WERI-Rb-1 (cell line): ENCODE measurements around the gene TPRN.

ENCODE experiments used
- DNase-seq: peaks from one replicate; pipeline ENCODE4 v3.0.0-alpha.2; 2020
- H3K27ac ChIP-seq: fragments of 250-450 bp; sonication (Bioruptor Pico); 2 replicates; pipeline ENCODE4 v1.5.1; 2020; ENCODE audit warnings: mild to moderate bottlenecking, moderate library complexity
- H3K27me3 ChIP-seq: fragments of 250-450 bp; sonication (Bioruptor Pico); 2 replicates; pipeline ENCODE4 v1.5.1; 2021; ENCODE audit warnings: mild to moderate bottlenecking, low read depth, moderate library complexity; ENCODE audit not compliant: insufficient read depth, severe bottlenecking
- H3K36me3 ChIP-seq: fragments of 250-450 bp; sonication (Bioruptor Pico); 2 replicates; pipeline ENCODE4 v1.5.1; 2020; ENCODE audit warnings: mild to moderate bottlenecking, moderate library complexity
- H3K4me3 ChIP-seq: 2 replicates; pipeline ENCODE4 v1.5.1; 2011; ENCODE audit warnings: low read depth, mild to moderate bottlenecking, control low read depth, low read length
- H3K9me3 ChIP-seq: fragments of 250-450 bp; sonication (Bioruptor Pico); 2 replicates; pipeline ENCODE4 v1.5.1; 2021; ENCODE audit warnings: mild to moderate bottlenecking, moderate library complexity; ENCODE audit not compliant: severe bottlenecking
- TF ChIP-seq, protein P1 (sequence below): IDR thresholded peaks from 2 replicates; pipeline ENCODE4 v1.5.1; 2011; ENCODE audit warnings: low read depth, mild to moderate bottlenecking, control low read depth, inconsistent platforms, low read length

The TPRN gene

DNA sequence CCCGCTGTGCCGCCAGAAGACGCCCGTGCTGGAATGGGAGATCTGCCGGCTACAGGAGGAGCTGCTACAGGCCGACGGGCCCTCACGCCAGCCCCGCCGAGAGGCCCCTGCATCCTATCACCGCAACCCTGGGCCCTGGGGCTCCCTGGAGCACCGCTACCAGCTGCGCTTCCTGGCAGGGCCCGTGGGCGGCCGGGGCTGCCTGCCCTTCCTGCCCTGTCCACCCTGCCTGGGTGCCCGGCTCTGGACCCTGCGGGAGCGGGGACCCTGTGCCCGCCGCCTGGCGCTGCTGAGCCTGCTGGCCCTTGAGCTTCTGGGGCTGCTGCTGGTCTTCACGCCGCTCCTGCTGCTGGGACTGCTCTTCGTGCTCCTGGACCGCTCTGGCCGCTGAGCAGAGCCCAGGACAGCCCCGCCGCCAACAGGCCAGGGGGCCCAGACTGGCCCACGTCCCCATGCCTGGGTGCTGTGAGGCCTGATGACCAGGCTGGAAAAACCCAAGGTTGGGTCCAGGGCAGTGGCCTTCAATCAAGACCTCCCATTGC, 17.7 kb upstream of the TPRN start:
- Histone ChIP-seq H3K9me3 (no peaks in the 10 kb centered on the region), H3K36me3 (no peaks in the 10 kb centered on the region), H3K27ac (no peak overlapping the region), H3K27me3 (no peaks in the 10 kb centered on the region), H3K4me3 (no peak overlapping the region)
- TF ChIP-seq, protein P1, sequence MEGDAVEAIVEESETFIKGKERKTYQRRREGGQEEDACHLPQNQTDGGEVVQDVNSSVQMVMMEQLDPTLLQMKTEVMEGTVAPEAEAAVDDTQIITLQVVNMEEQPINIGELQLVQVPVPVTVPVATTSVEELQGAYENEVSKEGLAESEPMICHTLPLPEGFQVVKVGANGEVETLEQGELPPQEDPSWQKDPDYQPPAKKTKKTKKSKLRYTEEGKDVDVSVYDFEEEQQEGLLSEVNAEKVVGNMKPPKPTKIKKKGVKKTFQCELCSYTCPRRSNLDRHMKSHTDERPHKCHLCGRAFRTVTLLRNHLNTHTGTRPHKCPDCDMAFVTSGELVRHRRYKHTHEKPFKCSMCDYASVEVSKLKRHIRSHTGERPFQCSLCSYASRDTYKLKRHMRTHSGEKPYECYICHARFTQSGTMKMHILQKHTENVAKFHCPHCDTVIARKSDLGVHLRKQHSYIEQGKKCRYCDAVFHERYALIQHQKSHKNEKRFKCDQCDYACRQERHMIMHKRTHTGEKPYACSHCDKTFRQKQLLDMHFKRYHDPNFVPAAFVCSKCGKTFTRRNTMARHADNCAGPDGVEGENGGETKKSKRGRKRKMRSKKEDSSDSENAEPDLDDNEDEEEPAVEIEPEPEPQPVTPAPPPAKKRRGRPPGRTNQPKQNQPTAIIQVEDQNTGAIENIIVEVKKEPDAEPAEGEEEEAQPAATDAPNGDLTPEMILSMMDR: no peak
- no peak for DNase-seq

DNA sequence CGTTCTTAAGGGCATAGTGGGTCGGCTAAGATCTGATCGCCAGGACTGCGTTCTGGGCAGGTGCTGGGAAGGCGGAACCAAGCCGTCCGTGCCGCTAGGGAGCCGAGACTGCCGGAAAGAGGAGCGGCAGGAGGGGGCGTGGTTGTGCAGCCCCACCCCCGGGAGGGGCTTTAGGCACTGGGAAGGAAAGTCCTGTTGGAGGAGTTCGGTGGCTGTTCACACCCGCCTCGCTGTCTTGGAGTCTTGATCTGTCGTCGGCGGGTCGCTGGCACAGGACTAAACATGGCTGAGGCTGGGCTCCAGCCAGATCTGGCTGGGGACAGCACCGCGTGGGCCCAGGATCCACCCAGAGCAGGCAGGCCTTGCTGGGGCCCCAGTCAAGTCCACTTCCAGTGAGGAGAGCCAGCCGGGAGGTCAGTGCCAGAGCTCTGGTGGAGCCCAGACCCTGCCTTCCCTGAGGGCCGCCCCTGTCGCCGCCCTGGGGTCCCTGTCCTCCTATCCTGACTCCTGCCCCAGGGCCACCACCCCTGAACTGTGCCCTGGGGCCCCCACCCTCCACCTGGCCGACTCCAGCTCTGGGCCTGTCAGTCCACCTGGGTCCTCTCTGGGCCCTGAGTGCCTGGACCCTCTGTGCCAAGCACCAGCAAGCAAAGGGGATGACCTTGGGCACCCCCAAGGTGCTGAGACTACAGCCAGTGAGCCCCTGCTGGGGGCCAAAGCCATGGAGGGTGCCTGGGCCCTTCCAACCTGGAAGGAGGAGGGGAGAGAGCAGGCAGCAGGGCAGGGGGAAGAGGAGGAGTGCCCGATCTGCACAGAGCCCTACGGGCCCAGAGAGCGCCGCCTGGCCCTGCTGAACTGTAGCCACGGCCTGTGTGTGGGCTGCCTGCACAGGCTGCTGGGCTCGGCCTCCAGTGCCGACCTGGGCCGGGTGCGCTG, 17.0 kb upstream of the TPRN start:
- Histone ChIP-seq H3K27ac (no peak overlapping the region), H3K36me3 (no peaks in the 10 kb centered on the region), H3K27me3 (no peaks in the 10 kb centered on the region), H3K9me3 (no peaks in the 10 kb centered on the region), H3K4me3 (no peak overlapping the region)
- TF ChIP-seq, protein P1: no peak
- peak; percentile 64 for DNase-seq

DNA sequence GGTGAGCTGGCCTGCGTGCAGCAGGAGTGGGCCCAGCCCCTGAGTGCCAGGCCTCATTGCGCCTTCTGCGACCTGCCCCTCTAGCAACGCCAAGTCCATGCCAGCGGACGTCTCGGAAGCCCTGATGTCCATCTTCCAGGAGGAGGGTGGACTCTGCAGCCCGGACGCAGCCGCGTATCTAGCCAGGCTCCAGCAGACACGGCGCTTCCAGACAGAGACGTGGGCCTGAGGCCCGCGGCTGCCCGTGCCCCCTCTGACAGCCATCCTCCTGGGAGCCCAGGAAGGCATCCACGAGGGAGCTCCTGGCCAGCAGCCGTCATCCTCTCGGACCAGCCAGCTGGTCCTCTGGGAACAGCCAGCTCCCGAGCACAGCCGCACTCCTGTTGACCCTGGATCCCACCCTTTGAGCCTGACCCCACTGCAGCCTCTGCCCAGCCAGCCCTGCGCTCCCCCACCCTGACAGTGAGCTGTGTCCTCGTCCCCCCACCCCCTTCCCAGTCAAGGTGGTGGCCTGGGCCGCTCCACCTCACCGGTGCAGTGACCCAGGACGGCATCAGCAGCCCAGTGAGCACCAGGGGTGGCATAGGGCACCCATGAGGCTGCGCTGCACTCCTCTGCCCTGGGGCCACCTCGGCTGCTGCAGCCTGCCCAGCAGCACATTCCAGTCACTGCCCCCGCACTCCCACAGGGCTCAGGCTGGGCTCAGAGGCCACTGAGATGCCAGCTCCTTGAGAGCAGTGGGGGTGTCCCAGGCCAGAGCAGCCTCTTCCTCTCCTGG, 15.8 kb upstream of the TPRN start:
- no peak for DNase-seq
- TF ChIP-seq, protein P1: no peak
- Histone ChIP-seq H3K9me3 (no peaks in the 10 kb centered on the region), H3K36me3 (no peaks in the 10 kb centered on the region), H3K27ac (no peak overlapping the region), H3K4me3 (no peak overlapping the region), H3K27me3 (no peaks in the 10 kb centered on the region)

DNA sequence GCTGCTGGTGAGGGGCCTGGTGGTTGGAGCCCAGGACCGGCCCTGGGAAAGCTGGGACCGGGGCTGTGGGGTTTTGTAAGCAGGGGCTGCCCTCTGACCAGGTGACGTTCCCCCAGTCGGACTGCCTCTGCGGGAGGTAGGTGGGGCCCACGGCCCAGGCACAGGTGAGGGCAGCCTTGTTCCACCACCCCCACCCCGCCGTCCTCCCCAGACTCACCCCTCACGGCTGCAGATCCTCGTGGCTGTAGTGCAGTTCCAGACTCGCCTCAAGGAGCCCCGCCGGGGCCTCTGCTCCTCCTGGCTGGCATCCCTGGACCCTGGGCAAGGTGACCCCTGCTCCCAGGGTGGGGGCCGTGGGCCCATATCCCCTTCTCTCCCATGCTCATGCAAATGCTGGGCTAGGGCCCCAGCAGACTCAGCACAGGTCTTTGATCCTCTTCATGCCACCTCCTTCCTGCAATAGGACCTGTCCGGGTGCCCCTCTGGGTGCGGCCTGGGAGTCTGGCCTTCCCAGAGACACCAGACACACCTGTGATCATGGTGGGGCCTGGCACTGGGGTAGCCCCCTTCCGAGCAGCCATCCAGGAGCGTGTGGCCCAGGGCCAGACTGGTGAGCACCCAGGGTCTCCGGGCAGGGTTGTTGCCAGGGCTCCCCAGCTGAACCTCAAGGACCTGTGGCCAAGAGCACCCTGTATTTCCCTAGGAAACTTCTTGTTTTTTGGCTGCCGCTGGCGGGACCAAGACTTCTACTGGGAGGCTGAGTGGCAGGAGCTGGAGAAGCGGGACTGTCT, 14.8 kb upstream of the TPRN start:
- DNase-seq: no peak
- Histone ChIP-seq H3K36me3 (no peaks in the 10 kb centered on the region), H3K27ac (no peak overlapping the region), H3K27me3 (no peaks in the 10 kb centered on the region), H3K4me3 (no peak overlapping the region), H3K9me3 (no peaks in the 10 kb centered on the region)
- TF ChIP-seq, protein P1: no peak

DNA sequence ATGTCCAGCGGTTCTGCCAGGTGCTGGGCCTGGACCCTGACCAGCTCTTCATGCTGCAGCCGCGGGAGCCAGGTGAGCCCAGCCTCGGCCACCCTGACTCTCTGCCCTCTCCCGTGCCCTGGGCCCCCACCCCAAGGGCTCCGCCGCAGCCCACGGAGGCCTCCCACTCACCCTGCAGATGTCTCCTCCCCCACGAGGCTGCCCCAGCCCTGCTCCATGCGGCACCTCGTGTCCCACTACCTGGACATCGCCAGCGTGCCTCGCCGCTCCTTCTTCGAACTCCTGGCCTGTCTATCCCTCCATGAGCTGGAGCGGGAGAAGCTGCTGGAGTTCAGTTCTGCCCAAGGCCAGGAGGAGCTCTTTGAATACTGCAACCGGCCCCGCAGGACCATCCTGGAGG, 14.1 kb upstream of the TPRN start:
- H3K27me3 ChIP-seq: no peaks in the 10 kb centered on the region
- H3K27ac ChIP-seq: no peak overlapping the region
- DNase-seq: no peak

More for the DNA sequence above, 14.1 kb upstream of the TPRN start:
- no peaks in the 10 kb centered on the region for H3K9me3 ChIP-seq
- H3K36me3 ChIP-seq: no peaks in the 10 kb centered on the region
- no peak overlapping the region for H3K4me3 ChIP-seq
- TF ChIP-seq, protein P1: no peak
